ENCODE results near the gene EDEM1. TPM values are rescaled to one million over a fixed set of nuclear protein-coding genes. Genes with fewer than 3 reads are reported as not detected.
A peak's percentile ranks its signal among the peaks of the same experiment; 100 is the strongest.
"Not testable (repeated sequence)": the region's sequence is repeated elsewhere in the genome, so short reads cannot be mapped to it uniquely, and the experiment has no call there.

EDEM1 gene
- 8.9 and 17.7 TPM in 2 replicates for total RNA-seq (2014; rRNA removed; shearing (Covaris generic))

DNA sequence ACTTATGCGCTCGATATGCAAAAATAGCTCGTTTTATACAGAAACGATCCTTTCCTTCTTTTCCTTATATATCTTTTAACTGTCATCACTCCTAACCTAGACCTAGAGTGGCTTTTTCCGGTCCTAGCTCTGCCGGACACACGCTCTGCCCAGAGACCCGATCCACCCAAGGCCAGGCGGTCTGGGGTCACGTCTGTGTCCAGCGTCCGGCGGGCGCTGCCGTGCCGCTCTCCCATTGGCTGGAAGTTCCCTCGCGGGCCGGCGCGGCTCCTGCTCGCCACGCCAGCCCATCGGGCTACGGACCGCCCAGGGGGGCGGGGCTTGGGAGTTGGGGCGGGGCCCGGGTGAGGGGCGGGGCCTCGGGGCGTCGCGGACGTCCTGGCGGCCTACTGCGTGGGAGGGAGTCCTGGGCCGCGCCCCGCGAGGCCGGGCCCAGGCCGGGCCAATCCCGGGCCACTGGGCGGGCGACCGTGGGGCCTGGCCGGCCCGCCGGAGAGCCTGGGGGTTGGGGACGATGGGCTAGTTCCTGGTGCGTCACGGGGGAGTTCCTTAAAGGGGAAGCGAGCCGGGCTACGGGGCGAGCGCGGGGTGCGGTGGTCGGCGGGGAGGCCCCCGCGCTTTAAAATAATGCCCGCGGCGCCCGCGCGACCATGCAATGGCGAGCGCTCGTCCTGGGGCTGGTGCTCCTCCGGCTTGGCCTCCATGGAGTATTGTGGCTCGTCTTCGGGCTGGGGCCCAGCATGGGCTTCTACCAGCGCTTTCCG, at the start of gene EDEM1:
Gene EDEM1 (plus strand): TSS at position 552 of the 764 bp plus-strand sequence. CDS start 99 bp downstream, at position 651.
- DNase-seq (ENCODE audit: low read depth): peak; percentile 90

DNA sequence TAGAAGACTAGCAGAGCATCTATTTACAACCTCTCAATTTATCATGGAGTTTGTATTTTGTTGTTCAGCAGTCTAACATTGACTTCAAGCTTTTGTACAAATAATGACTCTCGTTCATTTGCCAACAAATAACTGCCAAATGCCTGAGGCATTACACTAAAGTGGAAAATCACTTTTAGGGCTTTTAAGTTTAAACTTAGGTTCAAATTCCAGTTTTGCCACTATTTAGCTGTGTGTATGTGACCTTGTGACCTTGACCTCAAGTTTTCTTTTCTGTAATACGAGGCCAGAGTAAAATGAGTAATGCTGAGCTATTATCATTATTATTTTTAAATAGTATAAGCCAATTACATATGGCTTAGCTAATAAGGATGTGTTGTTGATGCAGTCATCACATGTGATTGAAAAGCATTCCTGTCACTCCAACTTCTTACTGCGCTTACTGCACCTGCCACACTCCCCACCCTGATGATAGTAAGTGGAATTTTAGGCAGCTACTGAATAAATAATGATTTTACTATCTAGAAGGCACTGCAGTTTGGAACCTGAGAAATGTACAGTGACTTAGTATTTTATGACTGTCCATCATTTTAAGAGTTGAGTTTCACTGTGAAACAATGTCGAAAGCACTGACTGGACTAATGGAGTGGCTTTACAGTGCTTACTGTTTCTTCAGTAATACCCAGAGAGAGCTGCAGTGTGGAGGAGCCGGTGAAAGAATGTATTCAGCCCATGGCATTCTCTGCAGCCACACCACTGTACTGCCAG, 49.1 kb upstream of the EDEM1 start:
- DNase-seq (ENCODE audit: low read depth): peak; percentile 65

DNA sequence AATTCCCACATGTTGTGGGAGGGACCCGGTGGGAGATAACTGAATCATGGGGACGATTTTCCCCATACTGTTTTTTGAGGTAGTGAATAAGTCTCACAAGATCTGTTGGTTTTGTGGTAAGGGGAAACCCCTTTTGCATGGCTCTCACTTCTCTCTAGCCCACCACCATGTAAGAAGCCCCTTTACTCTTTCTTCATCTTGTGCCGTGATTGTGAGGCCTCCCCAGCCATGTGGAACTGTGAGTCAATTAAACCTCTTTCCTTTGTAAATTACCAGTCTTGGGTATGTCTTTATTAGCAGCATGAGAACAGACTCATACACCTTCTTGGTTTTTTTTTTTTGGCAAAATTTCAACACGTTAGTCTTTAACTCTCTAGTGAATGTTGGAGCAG, 47.3 kb upstream of the EDEM1 start:
- no peak for DNase-seq (ENCODE audit: low read depth)

DNA sequence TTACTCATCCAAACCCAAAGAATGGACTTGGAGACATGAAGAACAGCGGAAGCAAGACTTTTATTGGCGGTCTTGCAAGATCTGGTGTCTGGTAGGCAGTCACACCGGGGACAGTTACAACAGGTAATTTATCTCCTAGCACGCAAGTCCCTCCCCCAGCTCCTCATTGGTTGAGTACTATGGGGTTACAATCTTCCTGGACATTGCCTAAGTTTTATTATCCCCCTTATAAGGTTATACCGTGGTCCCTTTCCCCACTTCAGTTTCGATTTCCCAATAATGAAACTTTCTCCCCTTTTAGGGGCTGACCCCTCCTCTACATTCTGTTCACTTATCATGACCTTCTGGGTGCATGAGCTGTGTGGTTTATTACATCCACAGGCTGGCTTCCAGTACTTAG, 46.7 kb upstream of the EDEM1 start:
- DNase-seq (ENCODE audit: low read depth): no peak

DNA sequence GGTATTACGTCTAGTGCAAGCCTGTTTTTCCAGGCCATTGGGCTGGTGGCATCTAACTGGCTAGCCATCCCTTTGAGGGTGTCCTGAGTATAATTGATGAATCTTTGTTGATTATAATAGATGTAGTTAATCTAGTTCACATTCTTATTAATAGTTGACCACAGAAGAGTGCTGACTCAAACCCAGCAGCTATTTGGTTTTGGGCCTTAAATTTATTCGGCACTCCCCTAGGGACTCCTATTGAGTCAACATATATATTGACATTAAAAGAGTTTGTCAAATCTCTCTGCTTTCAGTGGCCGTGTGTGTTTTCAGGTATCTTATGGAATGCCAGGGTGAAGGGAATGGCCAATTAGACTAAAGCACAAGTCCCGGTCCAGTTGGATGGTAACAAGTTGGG, 45.7 kb upstream of the EDEM1 start:
- DNase-seq (ENCODE audit: low read depth): no peak

DNA sequence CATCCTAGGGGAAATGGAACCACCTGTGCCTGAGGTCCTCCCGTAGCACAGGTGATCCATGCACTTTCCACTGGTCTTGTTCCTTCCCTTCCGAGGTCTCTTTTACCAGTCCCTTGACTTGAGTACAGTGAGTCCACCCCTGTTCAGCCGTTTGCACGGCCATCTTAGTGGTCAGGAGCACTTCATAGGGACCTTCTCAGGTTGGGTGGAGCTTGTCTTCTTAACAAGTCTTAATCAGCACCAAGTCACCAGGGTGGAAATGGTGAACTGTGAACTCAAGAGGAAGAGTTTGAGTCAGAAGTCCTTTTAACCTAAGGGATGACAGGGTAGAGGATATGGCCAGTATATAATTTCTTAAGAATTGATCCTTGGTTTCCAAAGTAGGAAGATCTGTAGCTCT, 44.0 kb upstream of the EDEM1 start:
- no peak for DNase-seq (ENCODE audit: low read depth)

DNA sequence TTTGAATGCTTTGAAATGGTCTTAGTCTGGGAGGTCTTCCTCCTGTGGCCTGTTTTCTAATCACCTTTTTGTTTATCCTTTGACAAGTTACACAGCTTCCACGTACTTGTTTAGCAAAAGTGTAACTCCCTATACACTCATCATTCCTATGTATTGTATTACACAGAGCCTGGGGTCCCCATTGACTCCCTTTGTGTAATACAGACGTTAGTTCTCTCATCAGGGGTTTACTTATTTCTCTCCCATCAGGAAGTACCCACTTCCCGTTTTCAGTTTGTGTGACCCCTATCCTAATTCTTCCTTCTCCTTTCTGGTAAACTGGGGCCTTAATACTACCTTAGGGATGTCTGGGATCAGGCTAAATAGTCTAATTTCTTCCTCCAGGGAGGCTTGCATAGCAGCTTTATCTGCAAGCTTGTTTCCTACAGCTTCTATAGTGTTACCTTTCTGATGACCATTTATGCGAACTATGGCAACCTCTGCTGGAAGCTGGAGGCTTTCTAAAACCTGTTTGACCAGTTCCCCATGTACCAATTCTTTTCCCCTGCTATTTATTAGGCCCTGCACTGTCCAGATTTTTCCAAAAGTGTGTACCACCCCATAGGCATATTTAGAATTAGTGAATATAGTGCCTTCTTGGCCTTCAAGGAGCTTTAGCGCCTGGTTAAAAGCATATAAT, 43.1 kb upstream of the EDEM1 start:
- DNase-seq (ENCODE audit: low read depth): no peak

DNA sequence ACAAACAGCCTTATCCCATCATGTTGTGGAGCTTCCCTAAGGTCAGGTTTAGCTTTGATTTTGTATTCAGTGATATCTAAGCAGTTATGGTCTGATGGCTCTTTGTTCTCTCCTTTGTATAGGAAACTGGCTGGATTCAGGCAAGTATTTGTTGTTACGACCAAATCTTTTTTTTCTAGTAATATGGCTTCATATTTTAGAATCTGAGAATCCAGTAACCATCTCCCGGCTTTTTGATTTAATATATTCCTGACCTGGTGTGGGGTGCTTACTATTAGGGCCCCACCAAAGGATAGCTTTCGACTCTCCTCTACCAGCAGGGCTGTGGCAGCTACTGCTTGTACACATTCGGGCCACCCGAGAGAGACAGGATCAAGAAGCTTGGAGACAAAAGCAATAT, 42.4 kb upstream of the EDEM1 start:
- DNase-seq (ENCODE audit: low read depth): no peak

DNA sequence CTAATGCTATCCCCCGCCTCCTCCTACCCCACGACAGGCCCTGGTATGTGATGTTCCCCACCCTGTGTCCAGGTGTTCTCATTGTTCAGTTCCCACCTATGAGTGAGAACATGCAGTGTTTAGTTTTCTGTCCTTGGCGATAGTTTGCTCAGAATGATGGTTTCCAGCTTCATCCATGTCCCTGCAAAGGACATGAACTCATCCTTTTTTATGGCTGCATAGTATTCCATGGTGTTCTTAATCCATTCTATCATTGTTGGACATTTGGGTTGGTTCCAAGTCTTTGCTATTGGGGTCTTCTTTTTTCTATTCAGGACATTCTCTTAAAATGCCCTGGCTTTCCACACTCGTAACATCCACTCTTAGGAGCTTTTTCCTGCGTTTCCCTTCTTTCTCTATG, 40.4 kb upstream of the EDEM1 start:
- DNase-seq (ENCODE audit: low read depth): not testable (repeated sequence)

DNA sequence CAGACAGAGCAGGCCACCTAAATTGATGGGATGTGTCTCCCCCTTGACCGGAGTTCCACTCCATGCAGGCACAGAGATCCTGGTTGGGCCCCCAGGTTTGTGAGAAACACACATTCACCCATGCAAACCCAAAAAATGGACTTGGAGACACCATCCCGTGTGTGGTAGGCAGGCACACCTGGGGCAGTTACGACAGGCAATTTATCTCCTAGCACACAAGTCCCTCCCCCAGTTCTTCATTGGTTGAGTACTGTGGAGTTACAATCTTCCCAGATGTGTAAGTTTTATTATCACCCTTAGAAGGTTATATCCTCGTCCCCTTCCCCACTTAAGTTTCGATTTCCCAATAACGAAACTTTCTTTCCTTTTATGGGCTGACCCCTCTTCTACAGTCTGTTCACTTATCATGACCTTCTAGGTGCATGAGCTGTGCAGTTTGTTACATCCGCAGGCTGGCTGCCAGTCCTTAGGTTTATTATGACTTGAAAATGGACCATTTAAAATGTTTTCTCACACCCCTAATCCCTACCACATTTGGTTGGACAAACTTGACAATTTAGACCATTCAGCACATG, 38.1 kb upstream of the EDEM1 start:
- no peak for DNase-seq (ENCODE audit: low read depth)

DNA sequence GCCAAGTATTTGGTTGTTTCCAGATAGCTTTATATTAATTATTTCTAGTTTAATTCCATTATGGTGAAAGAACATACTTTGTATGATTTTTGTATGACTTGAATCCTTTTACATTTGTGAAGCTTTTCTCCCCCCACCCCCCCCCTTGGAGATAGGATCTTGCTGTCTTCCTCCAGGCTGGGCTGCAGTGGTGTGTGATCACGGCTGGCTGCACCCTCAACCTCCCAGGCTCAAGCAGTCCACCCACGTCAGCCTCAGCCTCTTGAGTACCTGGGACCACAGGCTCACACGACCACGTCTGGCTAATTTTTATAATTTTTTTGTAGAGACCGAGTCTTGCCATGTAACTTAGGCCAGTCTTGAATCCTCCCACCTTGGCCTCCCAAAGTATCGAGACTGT, 35.9 kb upstream of the EDEM1 start:
- DNase-seq (ENCODE audit: low read depth): no peak

DNA sequence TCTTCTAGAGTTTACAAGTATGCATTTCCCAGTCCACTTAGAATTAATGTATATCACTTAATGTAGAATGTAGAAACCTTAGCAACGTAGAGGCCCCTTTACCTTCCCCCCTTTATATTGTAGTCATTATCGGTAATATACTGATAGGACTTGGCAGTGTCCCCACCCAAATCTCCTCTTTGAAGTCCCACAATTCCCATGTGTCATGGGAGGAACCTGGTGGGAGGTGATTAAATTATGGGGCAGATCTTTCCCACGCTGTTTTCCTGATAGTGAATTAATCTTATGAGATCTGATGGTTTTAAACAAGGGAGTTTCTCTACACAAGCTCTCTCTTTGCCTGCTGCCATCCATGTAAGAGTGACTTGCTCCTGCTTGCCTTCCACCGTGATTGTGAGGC, 34.4 kb upstream of the EDEM1 start:
- no peak for DNase-seq (ENCODE audit: low read depth)

DNA sequence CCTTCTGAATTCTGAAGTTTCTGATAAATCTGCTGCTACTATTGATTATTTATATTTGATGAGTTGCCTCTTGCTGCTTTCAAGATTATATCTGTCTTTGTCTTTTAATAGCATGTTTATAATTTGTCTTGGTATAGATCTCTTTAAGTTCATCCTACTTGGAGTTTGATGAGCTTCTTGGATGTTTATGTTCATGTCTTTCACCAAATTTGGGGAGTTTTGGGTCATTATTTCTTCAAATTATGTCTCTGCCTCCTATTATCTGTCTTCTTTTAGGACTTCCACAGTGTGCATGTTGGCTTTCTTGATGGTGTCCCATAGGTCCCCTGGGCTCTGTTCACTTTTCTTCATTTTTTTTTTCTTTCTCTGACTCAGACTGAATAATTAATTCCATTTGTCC, 32.3 kb upstream of the EDEM1 start:
- DNase-seq (ENCODE audit: low read depth): no peak

DNA sequence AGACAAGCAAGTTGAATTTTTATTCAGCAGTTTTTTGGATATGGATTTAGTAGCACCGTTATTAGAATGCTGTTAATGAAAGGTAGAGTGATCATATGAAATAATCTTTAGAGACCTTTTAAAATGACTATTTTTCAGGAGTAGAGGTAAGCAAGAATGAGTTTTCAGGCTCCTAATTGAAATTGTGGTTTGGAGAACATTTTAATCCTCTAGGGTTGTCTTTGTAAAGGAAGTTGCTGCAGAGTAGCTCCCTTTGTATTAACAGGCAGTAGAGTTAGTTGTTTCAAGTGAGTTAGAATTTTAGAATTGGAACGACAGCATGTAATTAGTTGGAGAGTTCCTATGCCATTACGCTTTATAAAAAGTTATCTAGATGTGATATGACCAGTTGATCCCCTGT, 27.2 kb upstream of the EDEM1 start:
- DNase-seq (ENCODE audit: low read depth): peak; percentile 9

DNA sequence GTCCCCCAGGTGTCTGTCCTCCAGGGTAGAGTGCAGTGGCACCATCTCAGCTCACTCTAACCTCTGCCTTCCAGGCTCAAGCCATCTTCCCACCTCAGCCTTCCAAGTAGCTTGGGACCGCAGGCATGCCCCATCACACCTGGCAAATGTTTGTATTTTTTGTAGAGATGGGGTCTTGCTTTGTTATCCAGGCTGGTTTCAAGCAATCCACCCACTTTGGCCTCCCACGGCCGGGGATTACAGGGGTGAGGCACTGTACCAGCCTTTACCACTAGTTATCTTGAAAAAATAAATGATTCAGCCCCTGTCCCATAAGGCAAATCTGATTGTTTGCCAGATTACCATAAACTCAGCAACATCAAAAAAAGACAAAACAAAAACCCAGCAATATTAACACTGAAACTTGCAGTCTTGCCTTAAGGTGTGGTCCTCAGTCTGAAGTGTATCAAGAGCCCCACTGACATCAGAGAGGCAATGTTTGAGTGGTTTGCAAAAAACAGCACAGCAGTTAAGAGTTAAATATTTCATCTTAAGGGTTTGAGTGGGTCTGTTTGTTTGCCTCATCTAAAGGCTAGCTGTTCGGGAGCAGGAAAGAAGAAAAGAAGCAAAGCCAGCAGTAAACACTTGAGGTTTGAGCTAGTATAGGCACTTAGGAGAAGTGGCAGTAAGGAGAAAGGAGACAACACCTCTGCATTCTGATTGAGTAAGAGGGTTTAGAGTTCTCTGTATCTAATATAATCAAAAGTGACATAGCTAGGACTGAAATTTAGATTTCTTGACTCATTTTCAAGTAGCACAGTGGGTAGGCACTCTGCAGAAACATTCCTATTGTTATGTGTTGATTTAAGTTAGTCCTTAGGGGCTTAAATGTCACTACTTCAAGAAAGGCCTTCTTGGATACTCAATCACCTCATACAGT, 26.3 kb upstream of the EDEM1 start:
- peak; percentile 86 for DNase-seq (ENCODE audit: low read depth)

DNA sequence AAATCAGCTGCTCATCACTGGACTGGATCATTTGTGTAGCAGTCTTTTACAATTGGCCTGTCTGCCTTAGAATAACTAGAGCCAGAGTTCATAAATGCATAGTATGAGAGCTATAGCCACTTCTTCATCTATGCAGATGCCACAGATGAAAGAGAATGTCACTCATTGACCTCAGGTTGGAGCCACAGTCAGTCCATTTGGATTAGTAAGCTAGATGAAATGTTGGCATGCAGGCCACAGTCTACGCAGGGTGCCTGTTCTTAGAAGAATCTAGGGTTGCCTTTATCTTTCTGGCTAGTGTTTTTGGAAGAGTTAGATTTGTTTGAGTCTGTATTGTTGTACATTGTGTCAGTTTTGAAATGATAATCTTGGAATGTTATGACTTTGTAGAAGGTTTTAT, 25.4 kb upstream of the EDEM1 start:
- peak; percentile 88 for DNase-seq (ENCODE audit: low read depth)

DNA sequence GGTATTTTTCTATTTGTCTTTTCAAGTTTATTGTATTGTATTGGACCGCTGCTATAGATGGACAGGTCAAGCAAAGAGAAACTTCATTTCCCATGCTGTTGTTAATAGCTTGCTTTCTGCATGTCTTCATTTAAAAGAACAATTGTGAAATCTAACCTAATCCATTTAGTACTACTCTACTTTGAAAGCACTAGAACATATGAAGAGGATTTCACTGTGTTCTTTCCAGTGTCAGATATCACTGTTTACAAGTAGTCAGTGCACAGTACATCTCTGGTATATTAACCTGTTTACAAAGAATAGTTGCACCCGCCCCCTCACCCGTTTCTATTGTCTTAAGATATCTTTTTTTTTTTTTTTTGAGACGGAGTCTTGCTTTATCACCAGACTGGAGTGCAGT, 21.8 kb upstream of the EDEM1 start:
- no peak for DNase-seq (ENCODE audit: low read depth)

DNA sequence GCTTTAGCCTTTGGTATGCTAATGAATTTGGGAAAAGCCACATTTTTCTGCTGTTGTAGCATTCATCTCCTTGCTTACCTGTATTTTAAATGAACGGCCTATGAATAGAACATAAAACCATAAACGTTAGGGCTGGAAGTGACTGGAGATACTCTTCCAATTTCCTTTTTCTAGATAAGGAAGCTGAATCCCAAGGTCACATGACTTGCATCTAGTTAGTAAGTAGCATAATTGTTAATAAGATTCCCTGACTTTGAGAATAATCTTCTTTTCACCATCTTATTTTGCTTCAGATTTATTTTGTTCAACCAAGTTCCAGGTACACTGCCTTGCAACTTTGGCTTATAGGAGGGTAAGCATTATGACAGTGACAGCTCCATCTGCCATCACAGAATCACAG, 20.7 kb upstream of the EDEM1 start:
- DNase-seq (ENCODE audit: low read depth): no peak

DNA sequence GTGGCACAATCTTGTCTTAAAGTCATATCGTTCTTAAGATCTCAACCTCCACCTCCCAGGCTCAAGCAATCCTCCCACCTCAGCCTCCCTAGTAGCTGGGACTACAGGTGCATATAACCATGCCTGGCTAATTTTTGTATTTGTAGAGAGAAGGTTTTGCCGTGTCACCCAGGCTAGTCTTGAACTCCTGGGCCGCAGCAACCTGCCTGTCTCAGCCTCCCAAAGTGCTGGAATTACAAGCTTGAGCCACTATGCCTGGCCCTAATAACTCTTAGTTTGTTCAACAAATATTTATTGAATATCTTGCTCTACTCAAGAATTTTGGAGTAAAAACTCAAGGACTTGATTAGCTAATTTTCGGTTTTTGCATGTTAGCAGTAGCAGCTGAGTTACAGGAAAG, 19.4 kb upstream of the EDEM1 start:
- DNase-seq (ENCODE audit: low read depth): no peak

DNA sequence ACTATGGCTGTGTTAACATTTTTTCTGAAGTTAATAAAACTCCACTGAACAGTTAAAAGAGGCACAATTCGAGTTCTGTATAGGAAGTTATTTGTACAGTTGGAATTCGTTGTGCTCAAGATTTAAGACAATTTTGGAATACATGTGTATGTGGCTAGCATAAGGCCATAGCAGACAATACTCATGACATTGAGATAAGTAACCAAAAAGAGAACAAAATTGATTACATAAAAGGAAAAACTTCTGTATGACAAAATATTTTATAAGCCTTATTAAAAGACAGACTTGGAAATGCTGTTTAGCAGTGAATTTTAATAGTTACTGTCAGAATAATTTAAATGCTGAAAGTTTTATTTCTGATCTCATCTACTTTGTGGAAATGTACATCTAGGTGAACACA, 17.7 kb upstream of the EDEM1 start:
- no peak for DNase-seq (ENCODE audit: low read depth)

DNA sequence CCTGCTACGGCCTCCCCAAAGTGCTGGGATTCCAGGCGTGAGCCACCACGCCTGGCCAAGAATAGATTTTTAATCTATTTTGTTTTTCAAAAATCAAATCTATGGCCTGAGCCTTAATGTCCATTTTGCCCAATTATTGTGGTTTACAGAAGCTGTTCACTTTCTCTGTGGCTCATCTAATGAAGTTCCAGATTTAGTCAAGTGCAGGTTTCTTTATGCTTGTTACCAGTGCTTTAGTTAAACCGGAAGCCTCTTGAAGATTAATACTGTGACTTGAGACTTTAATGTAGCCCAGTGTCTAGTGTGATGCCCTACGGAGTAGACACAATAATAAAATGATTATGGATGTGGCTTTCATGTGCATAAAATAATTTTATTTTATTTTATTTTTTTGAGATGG, 16.5 kb upstream of the EDEM1 start:
- DNase-seq (ENCODE audit: low read depth): no peak

Data from M059J (cell line).